HepG2 (cell line): ENCODE results near the gene C4orf33. TPM values are rescaled to one million over a fixed set of nuclear protein-coding genes. Genes with fewer than 3 reads are reported as not detected.

ENCODE experiments used
- polyA plus RNA-seq, 8 experiments: library from polyadenylated mRNA; depleted of rRNA in 3 of 8; stranded (reverse) in 7 of 8; unstranded in 1 of 8; fragments of >200 nt; fragmentation: Illumina TruSeq in 4 of 8; extraction: Trizol in 4 of 8; gene quantifications; 2 replicates each; pipeline versions ENCODE4 v1.2.1 to v1.2.3, GENCODE V29; 2011 to 2016; ENCODE audit warnings: low read depth in 4 of 8, missing spikeins in 1 of 8, mixed read lengths in 1 of 8; ENCODE audit not compliant: insufficient read depth in 1 of 8
- total RNA-seq, 5 experiments: library from RNA; depleted of rRNA; stranded (reverse); fragments of >200 nt; fragmentation: Illumina TruSeq; extraction: Trizol; gene quantifications; 2 replicates each; pipeline ENCODE4 v1.2.3, GENCODE V29; 2016; ENCODE audit warnings: low read depth in 1 of 5

The C4orf33 gene
- total and polyA plus RNA-seq, 2 of the 13 experiments (the other 11 are each of a cell fraction or from before 2014, with no cell fraction given), result 2.8 to 3.3 TPM

Other genes starting within 250 kb of the C4orf33 start
- gene SCLT1, start 2.6 kb upstream of the C4orf33 start, total RNA-seq (2016; rRNA removed; fragmentation: Illumina TruSeq; extraction: Trizol), result 8.0 and 8.7 TPM in 2 replicates
- 0.89 and 1.5 TPM in 2 replicates for gene SCLT1, start 2.6 kb upstream of the C4orf33 start, polyA plus RNA-seq (2011; rRNA removed)